Kidney (tissue), 14 donors: Measurements from ENCODE around the gene TMEM41B. TPM values are rescaled to one million over a fixed set of nuclear protein-coding genes. Genes with fewer than 3 reads are reported as not detected.

ENCODE experiments used
- DNase-seq, 5 donors: peaks; one replicate each; pipeline ENCODE4 v3.0.0-alpha.2; 2013 to 2020
- FAIRE-seq: peaks from 2 replicates; lab custom pipeline; 2012; peaks lifted over from hg19 to GRCh38; lab: Jason Lieb, UNC
- H3K27ac ChIP-seq, 2 donors: one replicate each; pipeline ENCODE4 v1.7.0; 2013; ENCODE audit warnings: low read depth in 2 of 2, low read length in 2 of 2, inconsistent platforms in 1 of 2
- H3K27me3 ChIP-seq: one replicate; pipeline ENCODE4 v1.7.1; 2013; ENCODE audit warnings: low read length, inconsistent platforms; ENCODE audit not compliant: control insufficient read depth, insufficient read depth
- H3K36me3 ChIP-seq, 3 donors: one replicate each; pipeline versions ENCODE4 v1.7.0 to v1.7.1; 2013; ENCODE audit warnings: low read length in 3 of 3, control low read depth in 1 of 3, inconsistent platforms in 1 of 3; ENCODE audit not compliant: insufficient read depth in 3 of 3, control insufficient read depth in 2 of 3
- H3K4me1 ChIP-seq, 3 donors: one replicate each; pipeline versions ENCODE4 v1.7.0 to v1.7.1; 2013; ENCODE audit warnings: low read length in 3 of 3, inconsistent platforms in 1 of 3, low read depth in 1 of 3; ENCODE audit not compliant: control insufficient read depth in 2 of 3, insufficient read depth in 2 of 3
- H3K4me3 ChIP-seq, 3 donors: one replicate each; pipeline versions ENCODE4 v1.7.0 to v1.8.1; 2013; ENCODE audit warnings: low read length in 3 of 3, control low read depth in 1 of 3, inconsistent platforms in 1 of 3
- H3K9ac ChIP-seq, 3 donors: one replicate each; pipeline versions ENCODE4 v1.7.0 to v1.7.1; 2013; ENCODE audit warnings: low read length in 3 of 3, control low read depth in 1 of 3, inconsistent platforms in 1 of 3
- H3K9me3 ChIP-seq, 3 donors: one replicate each; pipeline versions ENCODE4 v1.7.0 to v1.7.1; 2013; ENCODE audit warnings: low read length in 3 of 3, control low read depth in 1 of 3, inconsistent platforms in 1 of 3; ENCODE audit not compliant: control insufficient read depth in 2 of 3, insufficient read depth in 1 of 3
- CTCF ChIP-seq: IDR thresholded peaks from 3 replicates; pipeline ENCODE4 v1.5.1; 2012; ENCODE audit warnings: mild to moderate bottlenecking, moderate library complexity, borderline replicate concordance; ENCODE audit not compliant: insufficient read depth; ENCODE audit errors: extremely low read depth
- intact Hi-C: fragments of 100-400 bp; cut with DNase I; formaldehyde crosslinking; loops from one replicate; pipeline ENCODE4 v1.11.1; 2022
- polyA plus RNA-seq: library from polyadenylated mRNA; stranded (reverse); fragments of 350-450 nt; fragmentation: Illumina TruSeq; extraction: RNeasy Lipid Tissue Mini Kit (QIAGEN cat#74804); gene quantifications from one replicate; pipeline ENCODE4 v1.2.3, GENCODE V29; 2014; ENCODE audit warnings: low read depth, low replicate concordance; ENCODE audit not compliant: insufficient read depth
- total RNA-seq: library from RNA; stranded (reverse); fragmentation: NEBNext Ultra II Directional; extraction: Animal tissue kit (Norgen Biotek cat#: 25700); gene quantifications from one replicate; pipeline ENCODE4 v1.2.1, GENCODE V29; 2021
- donor health status: control.
- donor health status: control.
- donor health status: control.
- donor health status: control.
- donor health status: control.
- donor health status: DM: yes; HTN: yes; CAD: no.
- donor health status: Normal renal cell carcinoma (clear cell type).

Gene TMEM41B
- total and polyA plus RNA-seq, 2 donors from 2014 or later = 20.5 to 32.4 TPM

DNA sequence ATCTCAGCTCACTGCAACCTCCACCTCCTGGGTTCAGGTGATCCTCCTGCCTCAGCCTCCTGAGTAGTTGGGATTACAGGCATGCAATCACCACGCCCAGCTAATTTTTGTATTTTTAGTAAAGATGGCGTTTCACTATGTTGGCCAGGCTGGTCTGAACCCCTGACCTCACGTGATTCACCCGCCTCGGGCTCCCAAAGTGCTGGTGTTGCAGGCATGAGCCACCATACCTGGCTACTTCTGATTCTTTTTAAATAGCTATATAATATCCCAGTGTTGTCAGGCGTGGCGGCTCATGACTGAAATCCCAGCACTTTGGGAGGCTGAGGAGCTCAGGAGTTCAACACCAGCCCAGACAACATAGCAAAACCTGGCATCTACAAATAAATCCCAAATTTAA is 20.7 kb downstream of the TMEM41B start:
- no peaks in the 10 kb centered on the region for H3K27me3 ChIP-seq
- no peaks in the 10 kb centered on the region for H3K9me3 ChIP-seq
- H3K9ac ChIP-seq = no peak overlapping the region
- intact Hi-C loops = no loop called here
- H3K27ac ChIP-seq = no peak overlapping the region
- H3K4me3 ChIP-seq = no peak overlapping the region
- DNase-seq = no peak
- no peaks in the 10 kb centered on the region for H3K36me3 ChIP-seq
- H3K4me1 ChIP-seq = no peaks in the 10 kb centered on the region
- no peak for TF ChIP-seq CTCF
- no peak for FAIRE-seq

DNA sequence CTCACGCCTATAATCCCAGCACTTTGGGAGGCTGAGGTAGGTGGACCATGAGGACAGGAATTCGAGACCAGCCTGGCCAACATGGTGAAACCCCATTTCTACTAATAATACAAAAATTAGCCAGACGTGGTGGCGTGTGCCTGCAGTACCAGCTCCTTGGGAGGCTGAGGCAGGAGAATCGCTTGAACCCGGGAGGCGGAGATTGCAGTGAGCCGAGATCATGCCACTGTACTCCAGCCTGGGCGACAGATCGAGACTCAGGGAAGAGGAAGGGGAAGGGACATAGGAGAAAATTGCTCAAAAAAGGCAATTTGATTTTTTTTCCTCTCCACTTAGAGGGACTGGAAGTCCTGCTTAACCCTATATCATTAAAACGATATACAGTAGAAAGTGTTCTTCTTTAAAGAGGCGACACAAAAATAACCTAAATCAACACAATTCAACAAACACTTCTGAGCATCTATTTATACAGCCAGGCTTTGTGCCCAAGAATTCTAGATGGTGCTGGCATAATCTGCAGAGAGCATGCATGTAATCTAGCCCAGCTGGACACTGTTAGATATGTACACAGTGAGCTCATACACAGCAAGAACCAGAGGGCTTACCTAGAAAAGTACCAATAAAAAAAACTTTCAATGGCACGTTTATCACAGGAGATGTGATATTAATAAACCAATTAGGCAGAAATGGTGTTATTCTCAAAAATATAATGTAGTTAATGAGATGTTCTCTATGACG is 28.4 kb downstream of the TMEM41B start:
- DNase-seq = no peak
- peaks cover 0 to 3% (median 0%) of the 10 kb centered on the region in 3 donors for H3K36me3 ChIP-seq
- no peaks in the 10 kb centered on the region for H3K27me3 ChIP-seq
- H3K9ac ChIP-seq = no peak overlapping the region
- H3K9me3 ChIP-seq = no peaks in the 10 kb centered on the region
- intact Hi-C loops = no loop called here
- no peak for FAIRE-seq
- no peak overlapping the region for H3K27ac ChIP-seq
- no peak for TF ChIP-seq CTCF
- H3K4me1 ChIP-seq = no peaks in the 10 kb centered on the region
- H3K4me3 ChIP-seq = no peak overlapping the region

GRCh38 chr11:9280655-9281301 is 33.6 kb downstream of the TMEM41B start:
- Histone ChIP-seq H3K9ac (no peak overlapping the region), H3K4me3 (no peak overlapping the region), H3K9me3 (no peaks in the 10 kb centered on the region), H3K27ac (no peak overlapping the region), H3K4me1 (no peaks in the 10 kb centered on the region), H3K36me3 (peaks cover 0 to 3% (median 0%) of the 10 kb centered on the region in 3 donors), H3K27me3 (no peaks in the 10 kb centered on the region)
- TF ChIP-seq CTCF = no peak
- DNase-seq (peak in 1 of 5 donors; percentile 60), FAIRE-seq (no peak)
- intact Hi-C loops = no loop called here
